Nephron progenitor cell (in vitro differentiated cells): ENCODE measurements around the gene HPD.

Experiments used
- DNase-seq: peaks from one replicate; pipeline ENCODE4 v3.0.0; 2021
- H3K27ac Mint-ChIP-seq: 2 replicates; pipeline ENCODE4 v1.8.0; 2021; ENCODE audit warnings: mild to moderate bottlenecking, moderate library complexity, mixed read lengths
- H3K27me3 Mint-ChIP-seq: 2 replicates; pipeline ENCODE4 v1.8.0; 2021; ENCODE audit warnings: mild to moderate bottlenecking, low read depth, mixed read lengths; ENCODE audit not compliant: poor library complexity
- H3K36me3 Mint-ChIP-seq: 2 replicates; pipeline ENCODE4 v1.8.0; 2021; ENCODE audit warnings: low read depth, mixed read lengths
- H3K4me1 Mint-ChIP-seq: 2 replicates; pipeline ENCODE4 v1.8.0; 2021; ENCODE audit warnings: mixed read lengths
- H3K4me3 Mint-ChIP-seq: 2 replicates; pipeline ENCODE4 v1.8.0; 2021; ENCODE audit warnings: mild to moderate bottlenecking, moderate library complexity, mixed read lengths
- H3K9me3 Mint-ChIP-seq: 2 replicates; pipeline ENCODE4 v1.8.0; 2021; ENCODE audit warnings: mild to moderate bottlenecking, moderate library complexity, mixed read lengths
- CTCF ChIP-seq: fragments of 200-600 bp; sonication (generic); IDR thresholded peaks from 2 replicates; pipeline ENCODE4 v1.5.0; 2021; ENCODE audit warnings: antibody characterized with exemption

Gene HPD

DNA sequence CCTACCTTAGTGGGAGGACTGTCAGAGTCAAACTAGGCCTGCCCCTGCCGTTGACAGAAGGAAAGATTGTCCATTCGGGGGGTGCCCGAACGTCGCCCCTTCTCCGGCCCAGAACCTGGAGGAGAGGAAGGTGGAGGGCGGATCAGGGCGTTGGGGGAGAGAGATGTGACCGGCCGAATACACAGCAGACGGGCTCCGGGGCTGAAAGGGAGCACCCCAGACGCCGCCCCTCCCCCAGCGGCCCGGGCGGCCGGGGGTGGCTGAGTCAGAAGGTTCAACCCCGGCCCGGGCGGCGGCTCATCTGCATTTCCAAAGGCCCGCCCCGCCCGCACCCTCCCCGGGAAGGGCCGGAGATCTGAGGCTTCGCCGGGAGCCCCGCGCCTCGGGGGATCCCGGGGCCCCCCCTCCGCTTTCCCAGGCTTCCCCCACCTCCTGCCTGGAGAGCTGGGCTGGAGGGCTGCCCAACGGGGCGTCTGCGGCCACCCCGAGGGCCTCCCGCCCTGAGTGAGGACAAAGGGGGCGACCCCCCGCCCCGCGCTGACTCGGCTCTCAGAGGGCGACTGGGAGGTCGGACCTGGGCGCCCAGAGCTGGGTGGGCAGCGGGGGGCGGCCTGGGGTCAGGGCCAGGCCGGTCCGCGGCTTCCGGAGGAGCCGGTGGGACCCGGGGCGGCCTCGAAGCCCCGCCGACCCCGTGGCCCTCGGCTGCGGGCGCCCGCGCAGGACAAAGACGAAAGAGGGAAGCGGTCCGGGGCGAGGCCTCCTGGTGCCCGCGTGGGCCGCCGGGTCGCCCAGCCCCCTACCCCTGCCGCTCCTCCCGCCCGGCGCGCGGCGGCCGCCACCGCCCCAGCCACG is 58.6 kb downstream of the HPD start:
- Mint-ChIP-seq H3K9me3 (no peaks in the 10 kb centered on the region), H3K27ac (peak overlapping the region; percentile 96), H3K4me1 (peaks cover 49% of the 10 kb centered on the region), H3K4me3 (peak overlapping the region; percentile 86), H3K36me3 (peaks cover 4% of the 10 kb centered on the region), H3K27me3 (no peaks in the 10 kb centered on the region)
- DNase-seq: peak; percentile 70
- no peak for TF ChIP-seq CTCF

DNA sequence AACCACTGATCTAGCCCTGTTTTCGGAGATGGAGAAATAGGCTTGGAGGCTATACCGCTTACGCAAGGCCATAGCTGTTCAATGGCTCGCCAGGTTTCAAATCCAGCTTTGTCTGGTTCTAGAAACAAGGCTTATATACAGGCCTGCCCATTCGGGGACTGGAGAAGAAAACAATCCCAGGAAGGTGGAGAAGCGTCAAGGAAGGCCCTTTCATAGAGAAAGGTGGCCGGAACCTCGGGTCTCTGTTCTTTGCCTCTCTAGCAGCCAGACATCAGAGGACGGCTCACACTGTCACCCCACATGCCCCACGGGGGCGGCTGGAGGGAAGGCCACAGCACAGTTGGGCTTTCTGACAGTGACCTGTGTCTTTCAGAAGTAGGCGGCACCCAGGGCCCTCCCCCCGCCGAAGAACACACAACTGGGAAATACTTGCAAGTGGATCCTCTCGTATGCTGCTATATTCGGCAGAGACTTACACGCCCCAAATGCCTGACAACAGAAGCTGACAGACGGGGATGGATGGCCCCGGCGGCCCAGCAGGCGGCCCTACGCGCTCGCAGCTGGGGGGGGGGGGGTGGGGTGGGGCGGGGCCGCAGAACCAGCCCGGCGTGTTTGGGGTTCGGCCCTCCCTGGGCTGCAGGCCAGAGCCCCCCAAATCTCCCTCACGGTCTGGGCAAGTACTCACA is 59.4 kb downstream of the HPD start:
- H3K4me3 Mint-ChIP-seq: peak overlapping the region; percentile 86
- no peaks in the 10 kb centered on the region for H3K9me3 Mint-ChIP-seq
- H3K27ac Mint-ChIP-seq: peak overlapping the region; percentile 96
- H3K4me1 Mint-ChIP-seq: peaks cover 57% of the 10 kb centered on the region
- no peak for TF ChIP-seq CTCF
- H3K27me3 Mint-ChIP-seq: no peaks in the 10 kb centered on the region
- peak; percentile 57 for DNase-seq
- H3K36me3 Mint-ChIP-seq: peaks cover 4% of the 10 kb centered on the region

DNA sequence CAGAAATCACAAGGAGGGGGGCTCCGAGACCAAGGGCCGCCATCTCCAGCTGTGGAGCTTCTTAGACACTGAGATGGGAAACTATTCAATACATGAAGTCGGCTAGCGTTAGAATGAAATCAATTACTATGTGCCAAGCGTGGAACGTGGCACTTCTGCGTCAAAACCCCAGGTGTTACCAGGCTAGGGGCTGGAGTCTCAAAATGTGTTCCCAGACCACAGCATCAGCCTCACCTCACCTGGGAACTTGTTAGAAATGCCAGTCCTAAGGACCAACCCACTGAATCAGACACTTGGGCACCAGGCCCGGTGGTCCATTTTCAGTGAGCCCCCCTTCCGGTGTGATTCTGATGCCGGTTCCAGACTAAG is 59.9 kb downstream of the HPD start:
- DNase-seq: no peak
- Mint-ChIP-seq H3K4me1 (peaks cover 59% of the 10 kb centered on the region), H3K9me3 (no peaks in the 10 kb centered on the region), H3K4me3 (peak overlapping the region; percentile 86), H3K27ac (peak overlapping the region; percentile 92), H3K27me3 (no peaks in the 10 kb centered on the region), H3K36me3 (peaks cover 4% of the 10 kb centered on the region)
- no peak for TF ChIP-seq CTCF

- Mint-ChIP-seq H3K4me3 (peak overlapping the region; percentile 86), H3K9me3 (no peaks in the 10 kb centered on the region), H3K4me1 (peaks cover 59% of the 10 kb centered on the region)
Observed at GRCh38 chr12:121797937-121798786, 60.5 kb downstream of the HPD start.

More at GRCh38 chr12:121797937-121798786, 60.5 kb downstream of the HPD start:
- Mint-ChIP-seq H3K36me3 (peaks cover 4% of the 10 kb centered on the region), H3K27me3 (no peaks in the 10 kb centered on the region), H3K27ac (peak overlapping the region; percentile 69)
- DNase-seq: no peak
- no peak for TF ChIP-seq CTCF
